Measurements from ENCODE around the gene NETO2.

- TF ChIP-seq EZH2phosphoT487 (IDR thresholded peaks at IDR 0.05; ENCODE audit: insufficient read depth, low read depth): no peak
- TF ChIP-seq EZH2 (IDR thresholded peaks at IDR 0.05; ENCODE audit: insufficient read depth, poor library complexity, severe bottlenecking): no peak
These were observed 83.8 kb downstream of the NETO2 start for GRCh38 chr16:47059991-47060390.

All from GM23248 (cell line).